Stomach (tissue), 9 donors: ENCODE measurements around the gene MTMR3. TPM values are rescaled to one million over a fixed set of nuclear protein-coding genes. Genes with fewer than 3 reads are reported as not detected.

ENCODE experiments used
- DNase-seq, 2 donors: peaks; one replicate each; pipeline versions ENCODE4 v3.0.0 to v3.0.0-alpha.2; 2013 to 2019
- H3K27ac ChIP-seq, 5 donors: fragments of 200-600 bp in 4 of 5; sonication (generic) in 4 of 5; one replicate each; pipeline ENCODE4 v1.5.1; 2013 to 2019; ENCODE audit warnings: mild to moderate bottlenecking in 1 of 5, moderate library complexity in 1 of 5
- H3K27me3 ChIP-seq, 3 donors: fragments of 200-600 bp; sonication (generic); one replicate each; pipeline ENCODE4 v1.5.1; 2017 to 2019; ENCODE audit warnings: mixed run types in 1 of 3
- H3K36me3 ChIP-seq, 4 donors: fragments of 200-600 bp; sonication (generic); 1 replicate in 3 of 4; 2 replicates in 1 of 4; pipeline ENCODE4 v1.5.1; 2016 to 2019
- H3K4me1 ChIP-seq, 4 donors: fragments of 200-600 bp; sonication (generic); one replicate each; pipeline ENCODE4 v1.5.1; 2016 to 2019
- H3K4me3 ChIP-seq, 4 donors: fragments of 200-600 bp; sonication (generic) in 3 of 4; one replicate each; pipeline ENCODE4 v1.5.1; 2016 to 2019; ENCODE audit warnings: mild to moderate bottlenecking in 1 of 4
- H3K9me3 ChIP-seq, 4 donors: fragments of 200-600 bp; sonication (generic); one replicate each; pipeline ENCODE4 v1.5.1; 2016 to 2019
- CTCF ChIP-seq, 7 experiments: fragments of 450-650 bp in 4 of 7; fragments of 200-600 bp in 3 of 7; sonication (generic) in 3 of 7; IDR thresholded peaks; one replicate each; pipeline ENCODE4 v1.5.1; 2016 to 2019; ENCODE audit warnings: antibody characterized with exemption in 7 of 7, control low read depth in 2 of 7, mild to moderate bottlenecking in 1 of 7
- EP300 ChIP-seq: sonication (generic); formaldehyde crosslinking; IDR thresholded peaks from one replicate; pipeline ENCODE4 v1.6.1; 2017; ENCODE audit warnings: antibody characterized with exemption
- POLR2A ChIP-seq, 4 donors: fragments of 450-650 bp; IDR thresholded peaks; one replicate each; pipeline ENCODE4 v1.6.1; 2016; ENCODE audit warnings: antibody characterized with exemption in 4 of 4, control low read depth in 2 of 4, mild to moderate bottlenecking in 1 of 4, moderate library complexity in 1 of 4
- POLR2AphosphoS5 ChIP-seq, 3 donors: sonication (generic); formaldehyde crosslinking; IDR thresholded peaks; one replicate each; pipeline ENCODE4 v1.6.1; 2016; ENCODE audit warnings: antibody characterized with exemption in 3 of 3
- WGBS, 5 donors: extraction: QIAGEN DNeasy Blood & Tissue Kit in 3 of 5; methylation state at CpG; one replicate each; pipeline versions ENCODE4 v1.1.5 to v1.1.7; 2013 to 2018; 5-methylcytosine and 5-hydroxymethylcytosine counted together
- intact Hi-C: fragments of 100-400 bp; cut with DNase I; formaldehyde crosslinking; loops from one replicate; pipeline ENCODE4 v1.15.1; 2023; ENCODE audit warnings: low total_unique reads
- polyA plus RNA-seq, 3 donors: library from polyadenylated mRNA; stranded (reverse); fragments of 200-250 nt; gene quantifications; one replicate each; pipeline ENCODE4 v1.2.3, GENCODE V29; 2013
- total RNA-seq, 5 donors: library from RNA; depleted of rRNA; stranded (reverse); fragments of >200 nt; gene quantifications; one replicate each; pipeline versions ENCODE4 v1.1.0 to v1.2.3, GENCODE V29; 2014 to 2016
- donor health status: healthy with polysubstance abuse.
- donor health status: Bipolar disorder and iron deficiency.
- donor health status: healthy.

MTMR3 gene
- total and polyA plus RNA-seq, 8 donors, result 7.3 to 120 (median 49.8) TPM

- no peak overlapping the region for H3K4me3 ChIP-seq
- TF ChIP-seq POLR2AphosphoS5 (IDR thresholded peaks at IDR 0.05) (peak in 1 of 3 donors; percentile 49), EP300 (no peak)
- WGBS, 5 donors, result 8 to 20% (median 15%) methylated on average over 3 of the region's 3 CpGs
- no peaks in the 10 kb centered on the region for H3K27me3 ChIP-seq
- H3K27ac ChIP-seq, result peak overlapping the region in 4 of 5 donors; percentile 0 to 73 (median 56)
- DNase-seq, result peak in 1 of 2 donors; percentile 55
- no peaks in the 10 kb centered on the region for H3K9me3 ChIP-seq
- intact Hi-C loops, result no loop called here
- H3K4me1 ChIP-seq, result peaks cover 6 to 45% (median 17%) of the 10 kb centered on the region in 4 donors
- peaks cover 0 to 57% (median 55%) of the 10 kb centered on the region in 4 donors for H3K36me3 ChIP-seq
Observed at GRCh38 chr22:29994943-29995342, 112.0 kb downstream of the MTMR3 start.

GRCh38 chr22:29997107-29997506, 114.1 kb downstream of the MTMR3 start:
- intact Hi-C loops, result no loop called here
- TF ChIP-seq POLR2A (IDR thresholded peaks at IDR 0.05) (no peak), EP300 (no peak), CTCF (IDR thresholded peaks at IDR 0.05) (no peak), POLR2AphosphoS5 (IDR thresholded peaks at IDR 0.05) (no peak)
- Histone ChIP-seq H3K27ac (no peak overlapping the region), H3K36me3 (peaks cover 2 to 53% (median 46%) of the 10 kb centered on the region in 4 donors), H3K9me3 (no peaks in the 10 kb centered on the region), H3K4me3 (no peak overlapping the region), H3K4me1 (peaks cover 6 to 40% (median 17%) of the 10 kb centered on the region in 4 donors), H3K27me3 (no peaks in the 10 kb centered on the region)
- no peak for DNase-seq

- Histone ChIP-seq H3K27ac (no peak overlapping the region), H3K27me3 (no peaks in the 10 kb centered on the region), H3K9me3 (no peaks in the 10 kb centered on the region), H3K36me3 (peaks cover 7 to 52% (median 46%) of the 10 kb centered on the region in 4 donors), H3K4me3 (no peak overlapping the region), H3K4me1 (peaks cover 6 to 36% (median 17%) of the 10 kb centered on the region in 4 donors)
- WGBS, 5 donors, result 41 to 70% (median 46%) methylated on average over 2 of the region's 2 CpGs
- DNase-seq, result no peak
- intact Hi-C loops, result no loop called here
- TF ChIP-seq EP300, result no peak
- TF ChIP-seq POLR2A (IDR thresholded peaks at IDR 0.05), result no peak
- no peak for TF ChIP-seq POLR2AphosphoS5 (IDR thresholded peaks at IDR 0.05)
- no peak for TF ChIP-seq CTCF (IDR thresholded peaks at IDR 0.05)
Observed at GRCh38 chr22:29997516-29997915, 114.5 kb downstream of the MTMR3 start.

- Histone ChIP-seq H3K4me1 (peaks cover 6 to 27% (median 16%) of the 10 kb centered on the region in 4 donors), H3K27me3 (no peaks in the 10 kb centered on the region), H3K27ac (no peak overlapping the region), H3K9me3 (no peaks in the 10 kb centered on the region), H3K36me3 (peaks cover 9 to 51% (median 46%) of the 10 kb centered on the region in 4 donors), H3K4me3 (no peak overlapping the region)
- 68 to 76% (median 74%) methylated on average over 4 of the region's 4 CpGs for WGBS, 5 donors
- TF ChIP-seq EP300 (no peak), POLR2A (IDR thresholded peaks at IDR 0.05) (no peak), POLR2AphosphoS5 (IDR thresholded peaks at IDR 0.05) (no peak), CTCF (IDR thresholded peaks at IDR 0.05) (peak in 1 of 7 experiments; percentile 21)
- intact Hi-C loops, result no loop called here
- no peak for DNase-seq
Observed at GRCh38 chr22:29998627-29999384, 115.8 kb downstream of the MTMR3 start.

GRCh38 chr22:30000566-30000965, 117.6 kb downstream of the MTMR3 start:
- H3K4me1 ChIP-seq, result peaks cover 0 to 25% (median 12%) of the 10 kb centered on the region in 4 donors

More at GRCh38 chr22:30000566-30000965, 117.6 kb downstream of the MTMR3 start:
- no peak overlapping the region for H3K4me3 ChIP-seq
- intact Hi-C loops, result no loop called here
- TF ChIP-seq POLR2AphosphoS5 (IDR thresholded peaks at IDR 0.05) (no peak), CTCF (IDR thresholded peaks at IDR 0.05) (no peak), POLR2A (IDR thresholded peaks at IDR 0.05) (no peak), EP300 (no peak)
- no peak for DNase-seq
- H3K27me3 ChIP-seq, result no peaks in the 10 kb centered on the region
- WGBS, 5 donors, result 89 to 93% (median 92%) methylated on average over 2 of the region's 2 CpGs
- H3K27ac ChIP-seq, result no peak overlapping the region
- H3K9me3 ChIP-seq, result no peaks in the 10 kb centered on the region
- H3K36me3 ChIP-seq, result peaks cover 9 to 56% (median 50%) of the 10 kb centered on the region in 4 donors
